A375 (cell line): Measurements from ENCODE around the gene TRERF1. TPM values are rescaled to one million over a fixed set of nuclear protein-coding genes. Genes with fewer than 3 reads are reported as not detected.

Source experiments
- total RNA-seq: library from RNA; depleted of rRNA; stranded (reverse); fragments of >200 nt; shearing (Covaris generic); gene quantifications from 2 replicates; pipeline ENCODE4 v1.2.3, GENCODE V29; 2014; rRNA removed

Gene TRERF1, protein sequence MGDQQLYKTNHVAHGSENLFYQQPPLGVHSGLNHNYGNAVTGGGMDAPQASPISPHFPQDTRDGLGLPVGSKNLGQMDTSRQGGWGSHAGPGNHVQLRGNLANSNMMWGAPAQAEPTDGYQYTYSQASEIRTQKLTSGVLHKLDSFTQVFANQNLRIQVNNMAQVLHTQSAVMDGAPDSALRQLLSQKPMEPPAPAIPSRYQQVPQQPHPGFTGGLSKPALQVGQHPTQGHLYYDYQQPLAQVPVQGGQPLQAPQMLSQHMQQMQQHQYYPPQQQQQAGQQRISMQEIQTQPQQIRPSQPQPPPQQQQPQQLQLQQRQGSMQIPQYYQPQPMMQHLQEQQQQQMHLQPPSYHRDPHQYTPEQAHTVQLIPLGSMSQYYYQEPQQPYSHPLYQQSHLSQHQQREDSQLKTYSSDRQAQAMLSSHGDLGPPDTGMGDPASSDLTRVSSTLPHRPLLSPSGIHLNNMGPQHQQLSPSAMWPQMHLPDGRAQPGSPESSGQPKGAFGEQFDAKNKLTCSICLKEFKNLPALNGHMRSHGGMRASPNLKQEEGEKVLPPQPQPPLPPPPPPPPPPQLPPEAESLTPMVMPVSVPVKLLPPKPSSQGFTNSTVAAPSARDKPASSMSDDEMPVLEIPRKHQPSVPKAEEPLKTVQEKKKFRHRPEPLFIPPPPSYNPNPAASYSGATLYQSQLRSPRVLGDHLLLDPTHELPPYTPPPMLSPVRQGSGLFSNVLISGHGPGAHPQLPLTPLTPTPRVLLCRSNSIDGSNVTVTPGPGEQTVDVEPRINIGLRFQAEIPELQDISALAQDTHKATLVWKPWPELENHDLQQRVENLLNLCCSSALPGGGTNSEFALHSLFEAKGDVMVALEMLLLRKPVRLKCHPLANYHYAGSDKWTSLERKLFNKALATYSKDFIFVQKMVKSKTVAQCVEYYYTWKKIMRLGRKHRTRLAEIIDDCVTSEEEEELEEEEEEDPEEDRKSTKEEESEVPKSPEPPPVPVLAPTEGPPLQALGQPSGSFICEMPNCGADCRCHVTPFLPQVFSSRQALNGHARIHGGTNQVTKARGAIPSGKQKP (N-terminal part only)
- 2.0 and 2.4 TPM in 2 replicates for total RNA-seq

DNA sequence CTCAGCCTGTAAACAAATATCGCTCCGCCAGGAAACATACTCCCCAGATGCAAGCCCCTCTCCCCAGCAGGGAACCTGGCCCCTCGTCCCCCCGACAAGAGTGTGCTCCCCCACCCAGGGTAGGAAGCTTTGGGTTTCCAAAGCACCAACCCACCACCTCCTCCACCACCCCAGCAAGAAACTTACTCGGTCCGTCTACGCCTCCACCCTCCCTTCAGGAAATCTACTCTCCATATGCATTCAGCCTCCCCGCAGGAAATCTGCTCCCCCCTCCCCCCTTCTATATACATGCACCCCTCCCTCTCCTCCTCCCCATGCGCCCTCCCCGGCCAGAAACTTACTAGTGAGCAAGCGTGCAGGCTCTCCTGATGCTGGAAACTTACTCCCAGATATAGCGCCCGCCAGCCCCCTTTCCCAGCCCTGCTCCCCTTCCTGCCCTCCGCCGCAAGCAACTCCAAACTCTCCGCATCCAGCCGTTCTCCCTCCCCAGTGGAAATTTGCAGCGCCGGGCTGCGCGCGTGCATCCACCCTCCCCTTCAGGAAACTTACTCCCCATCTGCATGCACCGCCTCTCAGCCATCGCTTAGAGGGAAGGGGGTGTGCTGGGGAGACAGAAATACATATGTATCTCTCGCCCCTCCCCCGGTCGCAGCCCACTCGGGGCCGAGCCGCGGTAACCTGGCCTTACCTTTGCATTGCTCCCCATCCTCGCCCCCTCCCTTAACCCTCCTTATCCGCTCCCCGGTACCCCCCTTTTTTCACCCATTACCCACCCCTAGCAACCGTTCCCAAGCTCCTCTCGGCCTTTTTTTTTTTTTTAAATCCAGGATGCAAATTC lies at the start of gene TRERF1:
TSS of gene TRERF1 (minus strand) at position 594 of the 838 bp plus-strand sequence. CDS start 182,336 bp downstream, outside the sequence.

DNA sequence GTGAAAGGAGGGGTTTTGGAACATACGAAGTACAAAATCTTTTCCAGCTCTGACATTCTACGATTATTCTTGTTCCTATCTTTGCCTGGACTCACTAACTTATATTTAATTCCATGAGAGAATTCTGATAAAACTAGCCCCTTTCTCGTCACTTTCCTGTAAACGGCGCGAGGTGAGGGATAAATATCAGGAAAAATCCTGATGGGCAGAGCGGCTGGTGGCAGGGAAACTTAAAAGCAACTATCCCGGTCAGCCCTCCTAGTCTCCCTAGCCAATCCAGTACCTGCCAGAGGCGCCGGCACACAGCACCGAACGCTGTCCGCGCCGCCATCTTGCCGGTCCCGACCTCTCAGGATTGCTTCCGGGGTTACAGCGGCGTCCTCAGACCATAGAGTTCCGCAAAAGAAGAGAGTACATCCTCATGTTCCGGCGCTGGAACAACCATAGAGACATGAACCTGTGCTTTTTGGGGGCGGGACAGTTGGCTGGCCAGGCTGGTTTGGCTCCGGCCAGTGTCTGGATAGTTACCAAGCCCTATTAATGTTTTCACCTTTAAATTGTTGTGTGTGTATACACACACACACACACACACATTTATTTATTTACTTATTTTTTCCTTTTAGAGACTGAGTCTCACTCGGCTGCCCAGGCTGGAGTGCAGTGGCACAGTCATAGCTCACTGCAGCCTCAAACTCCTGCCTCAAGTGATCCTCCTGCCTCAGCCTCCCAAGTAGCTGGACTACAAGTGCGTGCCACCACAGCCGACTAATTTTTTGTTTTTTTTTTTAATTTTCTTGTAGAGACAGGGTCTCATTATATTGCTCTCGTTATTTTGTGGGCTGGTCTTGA lies 234.0 kb downstream of the TRERF1 start, which contains the start of gene MRPS10:
TSS of gene MRPS10 (minus strand) at position 343 of the 849 bp plus-strand sequence. CDS start at position 331, 12 bp downstream.

Other genes starting within 250 kb of the TRERF1 start
- 33.8 and 34.8 TPM in 2 replicates for gene MRPS10, start 234.1 kb downstream of the TRERF1 start, total RNA-seq
- gene UBR2, start 112.1 kb upstream of the TRERF1 start, total RNA-seq: 10.6 and 12.4 TPM in 2 replicates